Heart left ventricle (tissue), 16 donors: ENCODE data around the gene PARD3B. TPM values are rescaled to one million over a fixed set of nuclear protein-coding genes. Genes with fewer than 3 reads are reported as not detected.

Experiments
- ATAC-seq, 4 donors: fragments of 200-7000 bp; cut with Tn5 transposase; one replicate each; pipeline ENCODE4 v1.9.1; 2020 to 2022; ENCODE audit warnings: moderate library complexity in 4 of 4, mild to moderate bottlenecking in 3 of 4, moderate number of reproducible peaks in 1 of 4
- DNase-seq, 5 donors: peaks; one replicate each; pipeline ENCODE4 v3.0.0-alpha.2; 2020
- H3K27ac ChIP-seq, 12 donors: fragments of 200-600 bp; sonication (generic) in 4 of 12; one replicate each; pipeline versions ENCODE4 v1.5.0 to v1.8.0; 2016 to 2022; ENCODE audit warnings: mild to moderate bottlenecking in 2 of 12
- H3K27me3 ChIP-seq, 9 donors: fragments of 200-600 bp; sonication (generic) in 2 of 9; one replicate each; pipeline versions ENCODE4 v1.5.1 to v1.8.0; 2016 to 2022; ENCODE audit warnings: mild to moderate bottlenecking in 3 of 9
- H3K36me3 ChIP-seq, 9 donors: fragments of 200-600 bp; sonication (generic) in 2 of 9; one replicate each; pipeline versions ENCODE4 v1.5.0 to v1.8.0; 2018 to 2022; ENCODE audit warnings: mild to moderate bottlenecking in 2 of 9
- H3K4me1 ChIP-seq, 12 donors: fragments of 200-600 bp; sonication (generic) in 4 of 12; one replicate each; pipeline versions ENCODE4 v1.5.0 to v1.8.0; 2016 to 2022; ENCODE audit warnings: mild to moderate bottlenecking in 3 of 12
- H3K4me3 ChIP-seq, 12 donors: fragments of 200-600 bp; sonication (generic) in 4 of 12; one replicate each; pipeline versions ENCODE4 v1.5.0 to v1.8.0; 2017 to 2022; ENCODE audit warnings: mild to moderate bottlenecking in 9 of 12, moderate library complexity in 4 of 12
- H3K9me3 ChIP-seq, 12 donors: fragments of 200-600 bp; sonication (generic) in 4 of 12; one replicate each; pipeline versions ENCODE4 v1.5.0 to v1.8.0; 2016 to 2022; ENCODE audit warnings: mild to moderate bottlenecking in 1 of 12
- POLR2A ChIP-seq, 2 donors: fragments of 450-650 bp; IDR thresholded peaks; one replicate each; pipeline ENCODE4 v1.6.1; 2017; ENCODE audit warnings: antibody characterized with exemption in 2 of 2, mild to moderate bottlenecking in 2 of 2, moderate library complexity in 2 of 2
- WGBS, 4 donors: extraction: QIAGEN DNeasy Blood & Tissue Kit in 2 of 4; methylation state at CpG; one replicate each; pipeline versions ENCODE4 v1.1.5 to v1.1.7; 2013 to 2018; 5-methylcytosine and 5-hydroxymethylcytosine counted together
- intact Hi-C, 10 donors: fragments of 100-400 bp; cut with DNase I; formaldehyde crosslinking; loops; one replicate each; pipeline versions ENCODE4 v1.11.1 to v1.14.2; 2022
- polyA plus RNA-seq, 2 donors: library from polyadenylated mRNA; stranded (reverse); fragments of 200-250 nt; gene quantifications; one replicate each; pipeline ENCODE4 v1.2.3, GENCODE V29; 2013
- total RNA-seq, 9 donors: library from RNA; depleted of rRNA in 2 of 9; stranded (reverse); fragments of >200 nt in 2 of 9; fragmentation: NEBNext Ultra II Directional in 3 of 9; extraction: Animal tissue kit (Norgen Biotek cat#: 25700) in 3 of 9; gene quantifications; one replicate each; pipeline versions ENCODE4 v1.1.0 to v1.2.4, GENCODE V29; 2016 to 2023
- TF ChIP-seq, protein P1 (sequence below), 12 donors: fragments of 200-600 bp; sonication (generic) in 4 of 12; IDR thresholded peaks; one replicate each; pipeline versions ENCODE4 v1.5.0 to v1.8.0; 2018 to 2022; ENCODE audit warnings: antibody characterized with exemption in 12 of 12, mild to moderate bottlenecking in 5 of 12
- donor health status: ischemic (EF 13 %, LVEDD 7.1; RV severe dilation, severe dysfunction).
- donor health status: healthy with polysubstance abuse.
- donor health status: DM: no; HTN: yes; CAD: no.
- donor health status: DM: no; HTN: no; CAD: no.
- donor health status: ischemic (EF 25% LVEDD 6.9; RV normal size, moderate dysfunction).
- donor health status: ischemic (EF 25% LVEDD 5.7; RV mildly dilated, moderate dysfunction).
- donor health status: healthy.
- donor health status: DM: yes; HTN: yes; CAD: no.
- donor health status: ischemic (EF 35%, LVEDD 5.7; RV mildly dilated, moderate dysfunction).
- donor health status: nonischemic (EF 11% LVEDD 7.7; RV severe dilation, severe dysfunction).
- donor health status: DM: yes; HTN: yes; CAD: no.
- donor health status: PGD.
- donor health status: ischemic (EF 29% LVEDD 5.4; RV normal size, mild dysfunction).
- donor health status: nonischemic (EF 23%, LVEDD 6.1; RV moderate dilation, normal function).

Gene PARD3B
- total and polyA plus RNA-seq, 11 donors = 0.71 to 15.1 (median 6.2) TPM

DNA sequence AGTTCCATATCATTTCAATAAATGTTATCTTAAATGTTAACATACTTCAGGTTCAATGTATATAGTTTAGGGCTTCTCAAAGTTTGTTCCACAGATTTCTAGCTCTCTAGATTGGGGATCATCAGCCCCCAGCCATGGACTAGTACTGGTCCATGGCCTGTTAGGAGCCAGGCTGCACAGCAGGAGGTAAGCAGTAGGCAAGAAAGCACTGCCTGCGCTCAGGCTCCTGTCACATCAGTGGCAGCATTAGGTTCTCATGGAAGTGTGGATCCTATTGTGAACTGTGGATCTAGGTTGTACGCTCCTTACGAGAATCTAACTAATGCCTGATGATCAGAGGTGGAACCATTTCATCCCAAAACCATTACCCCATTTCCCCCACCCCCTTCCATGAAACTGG lies 531.1 kb downstream of the PARD3B start:
- no peaks in the 10 kb centered on the region for H3K36me3 ChIP-seq
- no peaks in the 10 kb centered on the region for H3K4me1 ChIP-seq
- ATAC-seq = no peak
- intact Hi-C loops = no loop called here
- H3K27ac ChIP-seq = no peak overlapping the region
- 88 to 100% (median 97%) methylated on average over 3 of the region's 3 CpGs for WGBS, 4 donors
- H3K9me3 ChIP-seq = no peaks in the 10 kb centered on the region
- DNase-seq = no peak
- TF ChIP-seq, protein P1, sequence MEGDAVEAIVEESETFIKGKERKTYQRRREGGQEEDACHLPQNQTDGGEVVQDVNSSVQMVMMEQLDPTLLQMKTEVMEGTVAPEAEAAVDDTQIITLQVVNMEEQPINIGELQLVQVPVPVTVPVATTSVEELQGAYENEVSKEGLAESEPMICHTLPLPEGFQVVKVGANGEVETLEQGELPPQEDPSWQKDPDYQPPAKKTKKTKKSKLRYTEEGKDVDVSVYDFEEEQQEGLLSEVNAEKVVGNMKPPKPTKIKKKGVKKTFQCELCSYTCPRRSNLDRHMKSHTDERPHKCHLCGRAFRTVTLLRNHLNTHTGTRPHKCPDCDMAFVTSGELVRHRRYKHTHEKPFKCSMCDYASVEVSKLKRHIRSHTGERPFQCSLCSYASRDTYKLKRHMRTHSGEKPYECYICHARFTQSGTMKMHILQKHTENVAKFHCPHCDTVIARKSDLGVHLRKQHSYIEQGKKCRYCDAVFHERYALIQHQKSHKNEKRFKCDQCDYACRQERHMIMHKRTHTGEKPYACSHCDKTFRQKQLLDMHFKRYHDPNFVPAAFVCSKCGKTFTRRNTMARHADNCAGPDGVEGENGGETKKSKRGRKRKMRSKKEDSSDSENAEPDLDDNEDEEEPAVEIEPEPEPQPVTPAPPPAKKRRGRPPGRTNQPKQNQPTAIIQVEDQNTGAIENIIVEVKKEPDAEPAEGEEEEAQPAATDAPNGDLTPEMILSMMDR (IDR thresholded peaks at IDR 0.05) = no peak
- TF ChIP-seq POLR2A (IDR thresholded peaks at IDR 0.05) = no peak
- H3K27me3 ChIP-seq = no peaks in the 10 kb centered on the region
- no peak overlapping the region for H3K4me3 ChIP-seq

DNA sequence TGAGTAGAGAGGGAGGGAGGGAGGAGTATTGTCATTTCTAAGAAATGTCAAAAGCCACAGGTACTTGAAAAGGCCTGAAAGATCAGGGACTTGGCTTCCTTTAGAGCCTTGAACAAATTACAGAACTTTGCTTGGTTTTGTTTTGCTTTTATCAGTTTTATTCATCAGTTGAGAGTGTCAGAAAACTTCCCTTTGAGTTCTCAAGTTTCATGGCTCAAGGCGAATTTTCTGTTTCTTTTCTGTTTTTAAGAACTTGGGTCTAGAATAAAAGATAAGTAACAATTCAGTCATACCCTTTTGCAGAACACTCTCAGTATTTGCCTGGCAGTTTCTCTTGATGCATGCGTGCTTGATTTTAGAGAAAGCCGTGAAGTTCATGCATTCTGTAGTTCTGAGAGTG lies 531.9 kb downstream of the PARD3B start:
- no peak overlapping the region for H3K4me3 ChIP-seq
- WGBS, 4 donors = 81 to 87% (median 85%) methylated on average over 3 of the region's 3 CpGs
- no peak for DNase-seq
- no peaks in the 10 kb centered on the region for H3K36me3 ChIP-seq
- no peak for TF ChIP-seq POLR2A (IDR thresholded peaks at IDR 0.05)
- TF ChIP-seq, protein P1 (IDR thresholded peaks at IDR 0.05) = no peak
- intact Hi-C loops = no loop called here
- H3K27me3 ChIP-seq = no peaks in the 10 kb centered on the region
- no peak for ATAC-seq
- no peaks in the 10 kb centered on the region for H3K4me1 ChIP-seq
- no peaks in the 10 kb centered on the region for H3K9me3 ChIP-seq
- H3K27ac ChIP-seq = no peak overlapping the region

DNA sequence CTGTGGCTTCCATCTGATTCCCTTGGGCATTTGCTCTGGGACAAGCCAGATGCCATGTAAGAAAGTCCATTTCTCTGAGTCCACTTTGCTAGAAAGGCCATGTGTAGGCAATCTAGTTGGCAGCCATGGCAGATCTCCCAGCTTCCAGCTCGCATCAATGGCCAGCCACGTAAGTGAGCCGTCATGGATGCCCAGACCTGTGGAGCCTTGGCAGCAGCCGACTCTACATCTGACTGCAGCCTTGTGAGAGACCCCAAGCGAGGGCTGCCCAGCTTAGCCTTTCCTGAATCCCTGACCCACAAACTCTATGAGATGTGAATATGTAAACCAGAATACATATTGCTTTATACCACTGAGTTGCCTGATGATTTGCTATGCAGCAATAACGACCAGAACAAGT lies 533.5 kb downstream of the PARD3B start:
- no peak overlapping the region for H3K4me3 ChIP-seq
- no peaks in the 10 kb centered on the region for H3K9me3 ChIP-seq
- H3K36me3 ChIP-seq = no peaks in the 10 kb centered on the region
- intact Hi-C loops = no loop called here
- WGBS, 4 donors = 94 to 97% (median 95%) methylated on average over 6 of the region's 6 CpGs
- no peaks in the 10 kb centered on the region for H3K27me3 ChIP-seq
- TF ChIP-seq, protein P1 (IDR thresholded peaks at IDR 0.05) = no peak
- TF ChIP-seq POLR2A (IDR thresholded peaks at IDR 0.05) = no peak
- no peak overlapping the region for H3K27ac ChIP-seq
- no peaks in the 10 kb centered on the region for H3K4me1 ChIP-seq
- ATAC-seq = no peak
- no peak for DNase-seq

GRCh38 chr2:205079173-205079572 lies 533.9 kb downstream of the PARD3B start:
- Histone ChIP-seq H3K4me1 (no peaks in the 10 kb centered on the region), H3K27me3 (no peaks in the 10 kb centered on the region), H3K36me3 (no peaks in the 10 kb centered on the region), H3K9me3 (no peaks in the 10 kb centered on the region), H3K4me3 (no peak overlapping the region), H3K27ac (no peak overlapping the region)
- ATAC-seq (no peak), DNase-seq (no peak)
- TF ChIP-seq, protein P1 (IDR thresholded peaks at IDR 0.05) = no peak
- no peak for TF ChIP-seq POLR2A (IDR thresholded peaks at IDR 0.05)
- intact Hi-C loops = no loop called here
- 86 to 90% (median 87%) methylated on average over 3 of the region's 3 CpGs for WGBS, 4 donors
